Activated gamma-delta T cell treated with anti-CD3 and anti-CD28 coated beads, Interleukin-2, amount 50 U/mL, for 16 hours (primary cell): Measurements from ENCODE around the gene KIAA0513.
"Not testable (repeated sequence)": the region's sequence is repeated elsewhere in the genome, so short reads cannot be mapped to it uniquely, and the experiment has no call there.

Experiments
- DNase-seq: peaks from one replicate; pipeline ENCODE4 v3.0.0-alpha.2; 2020; ENCODE audit warnings: low read depth

Gene KIAA0513

DNA sequence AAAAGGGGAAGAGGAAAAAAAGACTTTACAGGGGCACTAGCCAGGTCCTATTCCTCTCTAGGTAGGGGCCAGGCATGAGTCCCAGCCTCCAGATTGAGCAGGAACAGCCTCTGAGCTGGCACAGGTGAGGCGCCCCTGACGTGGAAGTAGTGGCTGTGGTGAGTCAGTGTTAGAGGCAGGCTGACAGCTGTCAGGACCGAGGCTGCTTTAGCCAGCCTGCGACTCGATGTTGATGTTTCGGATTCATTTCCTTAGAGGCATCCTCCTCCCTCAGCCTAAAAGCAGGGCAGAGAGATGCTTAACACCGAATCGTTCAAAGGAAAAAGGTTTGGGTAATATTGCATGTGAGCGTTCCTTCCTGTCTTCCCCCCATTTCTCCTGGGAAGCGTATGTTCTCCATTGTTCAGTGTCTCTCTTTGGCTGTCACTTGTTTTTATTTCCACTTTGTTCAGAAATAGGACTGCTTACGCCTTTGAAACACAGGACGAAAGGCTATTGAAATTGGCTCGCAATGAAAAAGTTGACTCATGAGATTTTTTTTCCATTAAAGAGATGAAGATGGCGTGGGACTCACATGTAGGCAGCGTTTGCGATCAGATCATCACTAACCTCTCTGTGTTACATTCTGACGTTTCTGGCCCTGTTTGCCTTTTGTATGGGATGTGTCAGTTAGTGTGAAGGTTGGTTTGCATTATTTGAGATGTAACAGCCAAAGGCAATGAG lies 1.3 kb downstream of the KIAA0513 start:
- DNase-seq: peak; percentile 46

DNA sequence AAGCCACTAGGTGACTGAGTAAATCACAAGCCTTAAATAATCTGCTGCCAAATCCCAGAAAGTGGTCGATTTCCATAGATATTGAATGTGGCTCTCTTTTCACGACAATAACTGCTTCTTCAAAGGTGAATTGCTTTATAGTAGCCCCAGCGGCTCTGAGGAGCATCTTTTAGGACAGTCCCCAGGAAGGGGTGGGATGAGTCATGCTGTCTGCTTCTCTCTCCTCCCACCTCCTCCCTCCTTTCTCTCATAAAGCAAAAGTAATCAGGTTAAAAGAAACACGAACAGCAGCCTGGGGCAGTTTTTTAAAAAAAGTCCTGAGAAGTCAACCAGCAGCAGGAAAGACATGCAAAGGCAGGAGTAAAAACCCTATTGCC lies 1.8 kb downstream of the KIAA0513 start:
- DNase-seq: peak; percentile 45

DNA sequence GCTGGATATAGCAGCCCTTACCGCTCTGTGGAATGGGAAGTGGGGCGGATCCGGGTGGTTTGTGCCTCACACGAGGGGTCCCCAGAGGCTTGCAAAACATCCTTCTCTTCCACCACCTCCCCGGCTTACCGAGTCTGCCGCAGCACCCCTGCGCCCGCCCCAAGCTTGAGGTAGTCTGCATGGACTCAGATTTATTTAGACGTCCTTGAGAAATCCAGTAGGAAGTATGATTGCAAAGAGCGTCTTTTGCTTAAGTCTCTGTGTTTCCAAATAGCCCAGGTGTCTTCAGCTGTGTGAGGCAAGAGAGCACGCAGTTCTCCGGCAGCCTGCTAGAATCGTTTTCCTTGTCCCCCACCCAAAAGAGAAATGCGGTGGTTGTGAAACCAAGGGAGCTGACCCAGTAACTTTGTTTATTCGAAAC lies 2.4 kb downstream of the KIAA0513 start:
- DNase-seq: no peak

DNA sequence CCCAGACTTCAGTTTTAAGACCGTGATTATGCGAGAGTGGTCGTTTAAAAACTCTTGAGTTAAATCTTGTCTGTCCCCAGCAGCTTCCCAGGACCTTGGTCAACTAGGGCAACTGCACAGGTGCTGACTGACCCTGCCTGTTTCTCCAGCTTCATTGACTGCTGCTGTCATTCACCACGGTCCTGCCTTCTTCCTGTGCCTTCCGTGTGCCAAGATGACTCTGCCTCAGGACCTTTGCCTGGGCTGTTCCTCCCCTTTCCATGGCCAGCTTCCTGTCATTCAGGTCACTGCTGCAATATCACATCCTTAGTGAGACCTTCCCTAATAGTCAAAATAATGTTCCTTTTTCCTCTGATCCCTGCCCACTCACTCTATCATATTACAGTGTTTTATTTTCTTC lies 3.9 kb downstream of the KIAA0513 start:
- DNase-seq: no peak

DNA sequence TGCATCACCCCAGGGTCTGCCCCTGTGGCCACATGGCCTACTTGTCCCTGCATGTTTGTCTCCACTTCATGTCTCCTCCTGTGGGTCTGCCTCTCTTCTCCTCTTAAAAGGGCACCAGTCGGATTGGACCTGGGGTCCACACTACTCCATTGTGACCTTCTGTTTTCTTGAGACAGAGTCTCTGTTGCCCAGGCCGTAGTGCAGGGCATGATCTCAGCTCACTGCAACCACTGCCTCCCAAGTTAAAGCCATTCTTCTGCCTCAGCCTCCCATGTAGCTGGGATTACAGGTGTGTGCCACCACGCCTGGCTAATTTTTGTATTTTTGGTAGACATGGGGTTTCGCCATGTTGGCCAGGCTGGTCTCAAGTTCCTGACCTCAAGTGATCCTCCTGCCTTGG lies 4.6 kb downstream of the KIAA0513 start:
- not testable (repeated sequence) for DNase-seq

DNA sequence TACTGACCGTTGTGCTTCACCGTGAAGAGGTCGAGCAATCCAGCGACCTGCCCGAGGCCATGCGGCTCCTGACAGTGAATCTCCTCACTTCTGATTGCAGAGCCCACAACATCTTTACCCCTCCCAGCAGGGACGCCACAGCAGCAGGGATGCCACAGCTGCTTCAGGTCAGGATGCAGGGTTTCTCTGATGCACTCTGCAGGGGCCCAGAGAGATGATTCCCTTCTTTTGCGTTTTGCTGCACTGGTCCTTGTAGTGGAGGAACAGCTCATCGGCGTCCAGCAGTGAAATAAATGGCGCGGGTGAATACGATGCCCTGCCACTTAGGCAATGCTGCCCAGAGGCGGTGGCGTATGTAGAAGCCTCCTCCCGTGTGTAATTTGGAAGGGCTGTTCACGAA lies 5.6 kb downstream of the KIAA0513 start:
- DNase-seq: no peak

DNA sequence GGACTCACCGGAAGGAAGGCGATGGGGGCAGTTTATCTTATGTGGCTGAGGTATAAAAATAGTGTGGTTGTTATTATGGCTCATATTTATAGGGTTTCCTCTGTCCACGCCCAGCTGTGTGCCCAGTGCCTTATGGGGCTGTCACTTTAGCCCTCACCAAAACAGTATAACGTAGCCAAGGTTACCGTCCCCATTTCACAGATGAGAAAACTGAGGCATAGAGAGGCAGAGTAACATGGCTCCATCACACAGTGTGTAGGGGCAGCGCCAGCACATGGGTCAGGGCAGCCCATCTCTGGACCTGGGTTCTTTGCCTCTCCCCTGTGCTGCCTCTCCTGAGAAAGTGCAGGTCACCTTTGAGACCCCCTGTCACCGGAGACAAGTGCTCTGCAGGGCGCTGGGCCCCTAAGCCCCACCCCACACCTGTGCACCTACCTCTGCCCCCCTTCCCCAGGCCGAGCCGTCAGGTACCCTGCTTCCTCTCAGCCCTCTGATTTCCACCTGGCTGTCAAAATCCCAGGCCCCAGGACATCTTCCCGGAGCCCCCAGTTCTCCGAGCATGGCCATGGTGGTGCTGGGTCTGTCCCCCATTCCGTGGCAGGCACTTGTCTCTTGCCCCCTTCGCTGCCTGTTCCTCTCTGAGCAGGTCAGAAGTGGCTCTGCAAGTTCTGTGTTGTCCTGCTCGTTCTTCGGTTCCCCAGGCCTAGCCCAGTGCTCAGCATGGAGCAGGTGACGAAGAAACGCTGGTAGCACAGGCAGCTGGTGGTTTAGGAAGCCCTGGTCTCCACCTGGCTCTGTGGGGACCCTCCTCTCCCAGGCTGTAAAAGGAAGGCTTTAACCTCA lies 7.2 kb downstream of the KIAA0513 start:
- DNase-seq: no peak

DNA sequence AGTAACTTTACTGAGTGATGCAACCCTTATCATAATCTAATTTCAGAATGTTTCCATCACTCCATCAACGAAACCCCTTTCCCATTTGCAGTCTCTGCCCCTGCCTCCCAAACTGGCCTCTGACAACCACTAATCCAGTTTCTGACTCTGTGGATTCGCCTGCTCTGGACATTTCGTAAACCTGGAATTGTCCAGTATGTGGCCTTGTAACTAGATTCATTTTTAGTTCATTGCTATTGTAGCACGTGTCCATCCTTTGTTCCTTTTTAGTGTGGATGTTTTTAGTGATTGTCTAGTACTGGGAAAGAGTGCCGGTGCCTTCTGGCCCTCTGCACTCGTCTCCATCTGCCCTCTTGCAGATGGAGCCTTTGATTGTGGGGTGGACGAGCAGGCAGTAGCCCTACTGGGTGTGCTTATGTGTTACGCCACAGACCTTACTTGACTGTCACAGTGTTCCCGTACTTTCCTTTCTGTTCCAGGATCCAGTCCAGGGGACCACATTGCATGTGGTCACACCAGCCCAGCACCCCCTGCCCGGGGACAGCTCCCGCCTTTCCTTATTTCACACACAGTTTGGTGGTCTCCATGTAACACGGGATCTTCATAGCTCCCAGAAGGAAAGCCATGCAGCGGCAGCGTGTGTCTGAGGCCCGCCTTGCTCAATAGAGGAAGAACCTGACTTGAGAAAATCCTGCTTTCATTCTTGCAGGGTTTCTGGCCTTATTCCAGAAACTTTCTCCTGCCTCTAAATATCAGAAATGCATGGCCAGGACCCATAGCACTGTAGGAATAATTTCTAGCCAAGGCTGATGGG lies 8.8 kb downstream of the KIAA0513 start:
- DNase-seq: no peak

DNA sequence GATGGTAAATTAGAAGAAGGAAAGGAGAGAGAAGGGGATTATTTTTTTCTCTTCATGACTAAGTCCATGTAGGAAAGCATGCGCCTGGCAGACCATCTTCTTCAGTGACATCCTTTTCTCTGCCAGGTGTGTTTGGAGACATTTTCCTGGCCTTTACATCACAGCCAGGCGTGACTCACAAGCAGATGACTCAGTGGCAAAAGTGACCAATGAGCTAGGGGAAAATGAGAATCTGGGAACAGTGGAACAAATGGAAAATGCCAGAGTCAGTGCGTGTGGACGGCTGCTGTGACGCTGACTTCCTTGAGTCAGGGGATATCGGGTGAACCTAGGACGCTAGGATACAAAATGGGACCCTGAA lies 9.4 kb downstream of the KIAA0513 start:
- DNase-seq: no peak

DNA sequence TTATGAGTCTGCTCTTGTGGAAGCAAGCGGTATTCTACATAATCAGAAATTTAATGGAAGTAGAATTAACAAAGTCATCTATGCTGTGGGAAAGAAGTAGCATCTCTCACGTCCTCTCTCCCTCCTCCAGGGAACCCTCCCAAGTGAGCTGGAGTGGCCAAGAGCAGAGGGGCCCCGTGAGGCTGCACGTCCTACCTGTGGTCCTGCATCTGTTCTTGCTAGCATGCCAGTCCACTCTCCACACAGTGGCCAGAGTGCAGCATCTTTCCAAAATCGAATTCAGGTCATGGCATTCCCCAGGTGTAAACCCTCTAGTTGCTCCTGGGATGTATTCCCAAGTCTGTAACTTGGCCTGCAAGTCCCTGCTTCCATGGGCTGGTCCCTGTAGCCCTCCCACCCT lies 10.1 kb downstream of the KIAA0513 start:
- DNase-seq: no peak

DNA sequence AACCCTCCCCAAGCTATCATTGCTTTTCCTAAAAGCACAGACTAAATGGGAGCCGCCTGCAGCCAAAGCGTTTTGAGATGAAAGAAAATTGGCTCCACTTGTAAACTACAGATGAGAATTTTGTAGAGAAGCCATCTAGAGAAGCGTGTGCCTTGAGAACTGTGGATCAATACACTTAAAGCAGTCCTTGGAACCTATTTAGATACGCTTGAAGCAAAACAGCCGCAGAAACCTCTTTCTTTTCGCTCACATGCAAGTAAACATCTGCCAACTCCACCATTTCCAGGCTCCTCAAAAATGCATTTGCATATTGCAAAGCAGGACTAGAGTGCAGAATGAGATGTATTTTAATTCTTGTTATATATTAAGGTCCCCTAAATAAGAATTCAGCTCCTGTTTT lies 13.1 kb downstream of the KIAA0513 start:
- DNase-seq: no peak

DNA sequence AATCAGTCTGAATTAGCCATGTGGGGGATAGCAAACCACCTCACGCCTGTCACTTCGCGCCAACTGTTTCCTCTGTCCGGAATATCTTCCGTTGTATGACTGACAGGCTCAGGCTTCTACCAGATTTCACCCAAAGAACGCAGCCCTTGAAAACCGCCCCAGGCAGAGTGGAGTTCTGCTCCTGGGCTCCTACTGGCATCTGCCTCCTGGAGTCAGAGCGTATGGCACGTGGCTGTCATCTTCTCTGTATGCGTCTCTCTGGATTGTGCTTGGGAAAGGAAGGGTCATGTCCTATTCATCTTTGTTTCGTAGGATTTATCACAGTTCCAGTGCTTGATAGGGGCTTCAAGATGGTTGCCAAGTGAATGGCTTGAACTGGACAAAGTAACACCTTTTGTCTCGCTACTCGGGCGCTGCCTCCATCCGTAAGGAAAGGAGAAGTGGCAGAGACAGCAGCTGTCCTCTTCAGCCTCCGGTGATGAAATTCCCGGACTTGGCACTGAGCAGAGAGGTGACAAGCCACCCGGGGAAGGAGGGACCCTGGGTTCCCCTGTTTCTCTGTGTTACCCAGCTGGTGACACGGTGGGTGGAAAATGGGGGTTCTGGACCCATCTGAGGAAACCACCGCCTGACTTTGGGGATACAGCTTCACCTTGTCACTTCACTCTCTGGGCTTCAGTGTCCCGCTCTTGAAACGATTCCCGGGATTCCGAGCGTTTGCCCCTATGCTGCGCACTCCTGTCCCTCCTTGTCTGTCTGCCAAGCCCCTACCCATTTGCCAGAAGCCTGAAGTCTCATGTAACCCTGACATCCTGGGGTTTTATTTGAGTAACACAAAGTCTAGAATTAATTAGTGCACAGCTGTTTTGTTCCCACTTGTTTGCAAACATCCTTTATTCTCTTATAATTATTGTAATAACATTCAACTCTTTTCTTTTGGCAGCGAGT lies 13.9 kb downstream of the KIAA0513 start:
- DNase-seq: no peak

DNA sequence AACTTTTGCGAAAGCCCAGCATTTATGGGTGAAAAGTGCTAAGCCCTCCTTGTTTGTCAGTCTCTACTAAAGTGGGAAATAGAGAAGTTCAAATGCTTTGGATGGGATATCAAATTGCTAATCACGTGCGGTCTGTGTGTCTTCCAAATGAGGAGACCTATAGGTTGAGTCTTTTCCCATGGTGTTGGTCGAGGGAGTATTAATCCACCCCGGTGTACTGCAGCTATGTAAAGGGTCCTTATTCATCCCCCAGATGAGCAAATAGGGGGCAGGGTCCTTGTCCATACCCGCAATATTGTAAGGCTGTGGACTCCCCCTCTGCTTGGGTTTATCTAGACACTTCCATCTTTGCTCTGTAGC lies 14.6 kb downstream of the KIAA0513 start:
- DNase-seq: no peak

DNA sequence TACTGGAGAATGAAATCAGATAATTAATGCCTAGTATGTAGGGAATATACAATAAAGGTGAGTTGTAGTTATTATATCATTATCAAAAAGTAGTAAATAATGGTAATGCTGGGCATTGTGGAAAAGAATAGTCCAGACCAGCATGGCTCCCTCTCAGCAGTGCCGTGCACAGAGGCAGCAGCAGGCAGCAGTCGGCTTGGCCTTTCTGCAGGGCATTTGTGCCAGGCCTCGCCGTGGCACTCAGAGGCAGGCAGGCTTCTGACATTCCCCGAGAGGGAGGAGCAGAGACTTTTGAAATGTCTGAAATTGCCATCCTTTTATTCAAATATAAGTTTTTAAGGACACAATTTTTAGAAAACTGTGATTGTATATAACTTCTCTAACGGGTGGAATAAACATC lies 15.0 kb downstream of the KIAA0513 start:
- DNase-seq: no peak

DNA sequence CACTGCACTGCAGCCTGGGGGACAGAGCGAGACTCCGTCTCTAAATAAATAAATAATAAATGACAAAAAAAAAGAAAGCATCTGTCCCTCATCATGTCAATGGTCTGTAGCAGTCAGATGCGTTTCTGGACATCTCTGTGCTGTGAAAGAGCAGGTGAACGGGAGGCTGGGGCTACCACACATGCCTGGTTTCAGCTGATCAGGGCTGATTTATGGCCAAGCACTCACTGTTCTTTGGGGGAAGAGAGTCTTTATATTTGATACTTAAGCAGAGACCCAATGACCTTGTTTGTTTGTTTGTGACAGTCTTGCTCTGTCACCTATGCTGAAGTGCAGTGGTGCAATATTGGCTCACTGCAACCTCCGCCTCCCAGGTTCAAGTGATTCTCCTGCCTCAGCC lies 17.5 kb downstream of the KIAA0513 start:
- no peak for DNase-seq

DNA sequence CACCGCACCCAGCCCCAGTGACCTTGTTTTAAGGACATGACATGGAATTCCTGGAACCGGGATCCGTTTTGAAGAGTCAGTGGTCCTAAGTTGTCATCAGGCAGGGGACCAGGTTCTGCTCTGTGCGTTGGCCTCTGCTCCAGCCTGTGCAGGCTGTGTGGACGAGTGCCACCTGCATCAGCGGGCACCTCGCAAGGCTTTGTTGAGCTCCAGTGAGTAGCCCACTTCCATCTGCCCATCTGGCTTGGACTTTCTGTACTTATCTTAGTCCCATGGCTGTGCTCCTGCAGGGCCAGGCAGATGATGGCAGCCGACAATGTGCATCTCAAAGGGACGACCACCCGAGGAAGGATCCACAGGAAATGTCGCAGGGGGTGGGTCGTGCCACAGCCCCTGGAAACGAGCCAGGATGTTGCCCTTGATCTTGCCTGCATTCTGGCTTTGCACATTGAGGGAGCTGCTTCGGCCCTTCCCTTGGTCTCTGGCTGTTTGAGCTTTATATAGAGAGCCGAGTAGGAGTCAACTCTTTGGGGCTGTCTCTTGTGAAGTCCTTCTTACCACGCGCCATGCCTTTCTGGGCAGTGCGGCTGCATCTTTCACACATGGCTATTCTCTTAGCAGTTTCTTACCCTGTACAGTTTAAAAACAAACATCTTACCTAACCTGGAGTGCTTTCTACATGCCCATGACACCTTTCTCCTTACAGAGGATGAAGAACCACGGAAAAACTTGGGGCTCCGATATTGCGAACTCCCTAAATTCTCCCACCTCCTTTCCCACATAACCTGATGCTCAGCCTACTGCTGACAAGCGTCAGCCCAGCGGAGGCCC lies 18.3 kb downstream of the KIAA0513 start:
- no peak for DNase-seq

DNA sequence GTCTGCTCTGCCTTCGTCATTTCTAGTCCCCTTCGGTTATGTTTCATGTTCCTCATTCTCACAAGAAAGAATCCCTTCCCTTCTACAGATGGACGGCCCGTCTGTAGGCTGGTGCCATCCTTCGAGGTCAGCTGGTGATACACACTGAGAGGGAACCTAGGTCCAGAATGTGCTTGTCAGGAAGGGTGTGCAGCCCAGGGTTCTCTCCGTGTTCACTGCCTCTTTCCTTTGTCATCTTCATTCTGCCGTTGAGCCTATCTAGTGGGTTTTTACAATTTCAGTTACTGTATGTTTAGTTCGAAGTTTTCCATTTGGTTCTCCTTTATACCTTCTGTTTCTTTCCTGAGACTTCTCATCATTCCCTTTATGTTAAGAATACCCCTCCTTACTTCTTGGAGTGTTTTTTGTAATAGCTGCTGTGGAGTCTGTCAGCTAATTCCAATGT lies 18.9 kb downstream of the KIAA0513 start:
- no peak for DNase-seq

DNA sequence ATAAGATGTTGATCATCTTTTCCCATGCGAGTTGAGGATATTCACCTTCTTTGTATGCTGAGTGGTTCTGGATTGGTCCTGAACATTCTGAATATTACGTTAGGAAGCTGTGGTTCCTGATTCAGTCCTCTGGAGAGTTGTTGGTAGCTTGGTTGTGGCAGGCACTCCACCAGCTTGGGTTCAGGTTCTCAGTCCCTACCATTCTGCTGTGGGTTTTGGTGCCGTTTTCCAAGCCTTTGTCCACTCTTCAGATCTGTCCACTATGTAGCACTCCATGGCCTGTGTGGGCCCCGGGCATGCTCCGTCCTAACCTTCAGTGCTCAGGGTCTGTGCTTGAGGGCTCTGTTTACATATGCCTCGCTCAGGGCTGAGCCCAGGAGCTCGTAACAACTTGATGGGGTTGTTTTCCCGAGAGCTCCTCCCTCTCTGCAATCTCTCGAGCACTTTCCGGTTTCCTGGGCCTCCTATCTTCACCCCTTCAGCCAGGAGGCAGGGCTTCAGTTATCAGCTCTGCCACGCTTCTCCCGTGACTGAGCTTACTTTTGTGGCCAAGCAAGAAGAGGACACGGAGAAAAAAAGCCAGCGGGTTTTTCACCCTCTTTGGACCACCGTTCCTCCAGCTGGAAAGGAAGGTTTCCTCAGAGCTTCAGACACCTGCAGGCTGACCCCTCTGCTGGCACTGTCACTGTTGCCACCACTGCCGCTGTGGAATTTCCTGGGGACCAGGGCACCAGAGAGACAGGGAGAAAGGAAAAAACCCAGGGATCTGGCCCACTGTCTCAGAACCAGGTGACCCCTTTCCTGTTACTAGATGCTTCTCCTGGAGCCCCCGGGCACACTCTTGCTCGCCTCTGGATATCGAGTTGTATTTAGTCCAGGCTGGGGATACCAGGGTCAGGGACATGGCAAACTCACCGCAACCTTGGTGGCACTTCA lies 19.6 kb downstream of the KIAA0513 start:
- no peak for DNase-seq

DNA sequence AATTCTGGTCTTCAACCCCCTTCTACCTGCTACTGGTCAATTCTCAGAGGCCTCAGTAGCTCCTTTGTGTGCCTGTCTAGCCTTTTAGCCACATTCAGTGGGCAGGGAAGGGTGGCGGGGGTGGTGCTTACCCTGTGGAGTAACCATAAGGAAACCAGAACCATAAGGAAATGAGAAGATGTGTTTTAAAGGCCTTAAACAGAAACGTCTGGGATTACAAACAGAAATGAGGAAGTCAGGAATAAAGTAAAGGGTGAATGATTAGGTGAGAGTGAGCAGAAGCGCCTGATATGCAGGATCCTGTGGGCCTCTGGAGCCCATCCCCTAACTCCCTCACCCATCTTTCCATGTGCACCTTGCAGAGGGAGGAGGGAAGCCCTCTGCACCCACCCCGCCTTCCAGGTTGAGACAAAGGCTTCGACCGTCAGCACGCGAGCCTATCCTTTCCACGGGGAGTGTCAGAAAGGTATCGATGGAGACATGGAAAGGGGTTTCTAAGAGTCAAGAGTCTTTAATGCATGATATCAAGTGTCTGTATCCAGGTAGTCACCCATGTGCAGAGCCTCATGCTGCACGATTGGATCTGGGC lies 20.4 kb downstream of the KIAA0513 start:
- no peak for DNase-seq
